Calu3 (cell line): ENCODE measurements around the gene MVK. TPM values are rescaled to one million over a fixed set of nuclear protein-coding genes. Genes with fewer than 3 reads are reported as not detected.

Experiments
- BruUV-seq: library from RNA; stranded (reverse); fragments of 400-500 nt; replicated peaks from 2 replicates; lab custom pipeline; 2021; lab: Mats Ljungman, UMichigan
- CTCF ChIA-PET: fragments of 300-600 bp; sonication (Branson Sonifier 250); formaldehyde crosslinking; loops from one replicate; lab custom pipeline; 2022; ENCODE audit warnings: antibody characterized with exemption; lab: Charles Lee
- DNase-seq: peaks from one replicate; pipeline ENCODE4 v3.0.0; 2022
- H3K27ac Mint-ChIP-seq: one replicate; pipeline ENCODE4 v1.8.0; 2022; ENCODE audit warnings: mixed read lengths; ENCODE audit not compliant: unreplicated experiment
- H3K27me3 Mint-ChIP-seq: one replicate; pipeline ENCODE4 v1.8.0; 2022; ENCODE audit warnings: mixed read lengths; ENCODE audit not compliant: unreplicated experiment
- H3K36me3 Mint-ChIP-seq: one replicate; pipeline ENCODE4 v1.8.0; 2022; ENCODE audit warnings: mild to moderate bottlenecking, moderate library complexity, mixed read lengths; ENCODE audit not compliant: insufficient read depth, unreplicated experiment
- H3K4me1 Mint-ChIP-seq: one replicate; pipeline ENCODE4 v1.8.0; 2022; ENCODE audit warnings: mild to moderate bottlenecking, low read depth, mixed read lengths; ENCODE audit not compliant: unreplicated experiment
- H3K4me3 Mint-ChIP-seq: one replicate; pipeline ENCODE4 v1.8.0; 2022; ENCODE audit warnings: mild to moderate bottlenecking, low read depth, moderate library complexity, mixed read lengths; ENCODE audit not compliant: unreplicated experiment
- H3K9me3 Mint-ChIP-seq: one replicate; pipeline ENCODE4 v1.8.0; 2022; ENCODE audit warnings: low read depth, mixed read lengths; ENCODE audit not compliant: unreplicated experiment
- intact Hi-C: fragments of 100-400 bp; cut with micrococcal nuclease; formaldehyde crosslinking; loops from one replicate; pipeline ENCODE4 v1.10.0; 2022; ENCODE audit not compliant: unreplicated experiment
- total RNA-seq: library from RNA; stranded (reverse); gene quantifications from 2 replicates; pipeline ENCODE4 v1.2.3, GENCODE V29; 2022
- TF ChIP-seq, protein P1 (sequence below): fragments of 200-600 bp; IDR thresholded peaks from one replicate; pipeline ENCODE4 v1.8.0; 2022; ENCODE audit warnings: antibody characterized with exemption; ENCODE audit not compliant: unreplicated experiment

The MVK gene
- total RNA-seq, 1 experiment from 2014 or later: 41.6 TPM

DNA sequence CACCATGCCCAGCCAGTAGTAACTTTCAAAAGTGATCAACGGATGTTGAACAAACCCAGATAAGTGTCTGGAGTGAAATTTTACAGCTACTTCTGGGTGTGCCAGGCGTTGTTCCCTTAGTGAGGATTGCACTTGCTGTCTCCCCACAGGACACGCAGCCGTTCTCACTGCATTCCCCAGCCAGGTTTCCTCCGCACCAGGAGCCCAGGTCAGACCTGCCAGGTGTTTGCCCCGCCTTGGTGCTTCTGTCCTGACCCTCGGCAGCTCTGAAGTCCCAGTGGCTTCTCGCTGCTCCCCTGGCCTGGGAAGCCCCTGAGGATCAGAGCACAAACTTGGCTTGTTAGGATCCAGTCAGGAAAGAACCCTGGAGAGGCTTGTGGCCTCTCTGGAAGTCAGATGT, 36.5 kb upstream of the MVK start:
- Mint-ChIP-seq H3K4me3 (no peak overlapping the region), H3K9me3 (no peaks in the 10 kb centered on the region), H3K4me1 (no peaks in the 10 kb centered on the region), H3K27ac (no peak overlapping the region), H3K36me3 (peaks cover under 1% of the 10 kb centered on the region), H3K27me3 (no peaks in the 10 kb centered on the region)
- CTCF ChIA-PET: no interaction called here
- TF ChIP-seq, protein P1, sequence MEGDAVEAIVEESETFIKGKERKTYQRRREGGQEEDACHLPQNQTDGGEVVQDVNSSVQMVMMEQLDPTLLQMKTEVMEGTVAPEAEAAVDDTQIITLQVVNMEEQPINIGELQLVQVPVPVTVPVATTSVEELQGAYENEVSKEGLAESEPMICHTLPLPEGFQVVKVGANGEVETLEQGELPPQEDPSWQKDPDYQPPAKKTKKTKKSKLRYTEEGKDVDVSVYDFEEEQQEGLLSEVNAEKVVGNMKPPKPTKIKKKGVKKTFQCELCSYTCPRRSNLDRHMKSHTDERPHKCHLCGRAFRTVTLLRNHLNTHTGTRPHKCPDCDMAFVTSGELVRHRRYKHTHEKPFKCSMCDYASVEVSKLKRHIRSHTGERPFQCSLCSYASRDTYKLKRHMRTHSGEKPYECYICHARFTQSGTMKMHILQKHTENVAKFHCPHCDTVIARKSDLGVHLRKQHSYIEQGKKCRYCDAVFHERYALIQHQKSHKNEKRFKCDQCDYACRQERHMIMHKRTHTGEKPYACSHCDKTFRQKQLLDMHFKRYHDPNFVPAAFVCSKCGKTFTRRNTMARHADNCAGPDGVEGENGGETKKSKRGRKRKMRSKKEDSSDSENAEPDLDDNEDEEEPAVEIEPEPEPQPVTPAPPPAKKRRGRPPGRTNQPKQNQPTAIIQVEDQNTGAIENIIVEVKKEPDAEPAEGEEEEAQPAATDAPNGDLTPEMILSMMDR: no peak
- DNase-seq: no peak
- BruUV-seq: no TSS peak
- intact Hi-C loops: no loop called here

DNA sequence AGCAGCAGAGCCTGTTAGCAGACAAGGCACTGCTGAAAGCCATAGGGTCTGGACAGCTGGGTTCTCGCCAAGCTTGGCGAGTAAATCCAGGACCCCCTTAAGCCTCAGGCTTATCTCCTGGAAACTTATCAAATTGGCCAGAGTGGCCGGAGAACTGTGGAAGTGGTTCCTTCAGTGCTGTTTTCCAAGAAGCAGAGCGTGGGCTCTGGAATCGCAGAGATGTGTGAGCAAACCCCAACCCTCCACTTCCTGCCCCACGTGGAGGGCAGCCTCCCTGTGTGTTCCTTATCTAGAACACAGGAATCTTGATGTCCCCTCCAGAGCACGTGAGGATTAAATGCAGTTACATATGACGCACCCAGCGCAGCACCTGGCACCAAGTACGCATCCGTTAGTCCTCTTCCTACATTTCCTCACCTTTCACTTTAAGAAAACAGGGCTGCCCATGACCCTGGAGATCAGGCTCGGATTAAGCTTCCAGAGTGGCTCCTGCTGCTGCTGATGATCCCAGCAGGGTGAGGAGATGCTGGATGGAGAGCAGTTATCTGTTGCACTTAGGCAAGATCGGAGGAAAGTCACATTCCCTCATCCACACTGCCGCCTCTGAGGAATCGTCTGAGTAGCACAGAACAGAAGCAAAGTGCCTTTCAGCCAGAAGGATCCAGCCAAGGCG, 35.3 kb upstream of the MVK start:
- CTCF ChIA-PET: no interaction called here
- BruUV-seq: no TSS peak
- TF ChIP-seq, protein P1: no peak

DNA sequence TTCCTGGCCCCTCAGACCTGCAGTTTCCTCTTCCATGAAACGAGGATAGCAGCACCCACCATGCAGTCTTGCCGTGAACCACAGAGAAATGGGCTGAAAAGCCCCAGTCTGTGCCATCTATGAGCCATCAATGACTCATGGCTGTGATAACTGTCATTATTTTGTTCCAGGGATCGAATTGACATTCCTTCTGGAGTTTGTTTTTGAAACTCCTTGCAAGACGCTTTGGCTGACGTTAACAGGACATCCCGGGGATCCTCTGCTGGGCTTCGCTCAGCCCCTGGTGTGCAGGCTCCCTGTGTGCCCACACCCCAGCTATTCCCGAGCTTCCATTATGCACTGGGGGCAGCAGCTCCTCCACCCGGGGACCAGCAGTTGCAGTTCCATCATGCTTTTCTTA, 34.1 kb upstream of the MVK start:
- Mint-ChIP-seq H3K4me1 (no peaks in the 10 kb centered on the region), H3K27me3 (no peaks in the 10 kb centered on the region), H3K36me3 (no peaks in the 10 kb centered on the region), H3K4me3 (no peak overlapping the region), H3K9me3 (no peaks in the 10 kb centered on the region), H3K27ac (no peak overlapping the region)
- no TSS peak for BruUV-seq
- CTCF ChIA-PET: no interaction called here
- TF ChIP-seq, protein P1: no peak
- intact Hi-C loops: no loop called here
- DNase-seq: no peak

More for the DNA sequence above, 35.3 kb upstream of the MVK start:
- Mint-ChIP-seq H3K9me3 (no peaks in the 10 kb centered on the region), H3K4me3 (no peak overlapping the region), H3K27ac (no peak overlapping the region), H3K4me1 (no peaks in the 10 kb centered on the region), H3K27me3 (no peaks in the 10 kb centered on the region), H3K36me3 (no peaks in the 10 kb centered on the region)
- intact Hi-C loops: no loop called here
- no peak for DNase-seq

DNA sequence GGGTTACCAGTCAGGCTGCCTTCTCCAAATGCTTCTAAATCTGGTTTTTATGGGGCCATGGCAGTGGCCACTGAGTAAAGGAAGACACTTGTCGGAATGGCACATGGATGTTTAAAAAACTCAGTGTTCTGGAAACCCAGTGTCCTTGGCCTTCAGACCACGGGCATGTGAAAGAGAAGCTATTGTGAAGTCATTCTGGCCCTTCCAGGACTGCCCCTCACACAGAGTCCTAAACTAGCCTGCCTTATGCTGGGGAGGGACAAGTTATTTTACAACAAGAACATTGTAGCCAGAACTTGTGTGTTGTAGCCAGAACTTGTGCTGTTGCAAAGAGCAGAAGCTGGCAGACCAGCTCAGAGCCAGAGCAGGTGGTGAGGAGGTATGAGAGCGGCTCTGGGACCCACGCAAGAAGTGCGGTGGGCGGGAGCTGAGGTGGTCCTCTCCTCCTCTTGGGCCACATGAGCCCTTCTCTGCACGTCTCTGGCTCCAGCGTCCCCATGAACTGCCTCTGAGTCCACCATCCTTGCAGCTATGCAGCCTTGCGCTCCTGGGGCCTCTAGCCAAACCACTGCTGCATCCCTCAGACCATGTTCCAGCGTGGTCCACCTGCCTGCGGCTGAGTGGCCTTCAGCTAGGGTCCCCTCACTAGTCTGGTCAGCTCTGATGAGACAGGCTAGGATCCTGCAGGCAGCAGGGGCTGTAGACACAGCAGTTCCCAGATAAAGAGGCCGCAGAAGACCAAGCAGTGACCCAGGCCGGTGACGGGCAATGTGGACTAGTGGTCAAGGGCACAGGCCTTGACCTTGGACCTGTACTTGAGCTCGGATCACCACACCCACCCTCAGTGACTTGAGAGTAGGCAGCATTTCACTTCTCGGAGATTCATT, 32.8 kb upstream of the MVK start:
- CTCF ChIA-PET: no interaction called here
- TF ChIP-seq, protein P1: no peak
- intact Hi-C loops: no loop called here
- no peak for DNase-seq
- Mint-ChIP-seq H3K27ac (no peak overlapping the region), H3K4me3 (no peak overlapping the region), H3K9me3 (no peaks in the 10 kb centered on the region), H3K4me1 (peaks cover 8% of the 10 kb centered on the region), H3K36me3 (no peaks in the 10 kb centered on the region), H3K27me3 (no peaks in the 10 kb centered on the region)
- BruUV-seq: no TSS peak
